B cell (primary cell): ENCODE data around the gene STRADA.

Experiments
- CTCF ChIP-seq: fragments of 200-600 bp; IDR thresholded peaks from one replicate; pipeline ENCODE4 v1.8.0; 2022; ENCODE audit warnings: antibody characterized with exemption, mild to moderate bottlenecking
- EZH2 ChIP-seq: IDR thresholded peaks from 2 replicates; pipeline ENCODE4 v1.6.1; 2012; ENCODE audit warnings: borderline replicate concordance, low read depth, mild to moderate bottlenecking, moderate library complexity, low read length; ENCODE audit not compliant: insufficient read depth, poor library complexity, severe bottlenecking

DNA sequence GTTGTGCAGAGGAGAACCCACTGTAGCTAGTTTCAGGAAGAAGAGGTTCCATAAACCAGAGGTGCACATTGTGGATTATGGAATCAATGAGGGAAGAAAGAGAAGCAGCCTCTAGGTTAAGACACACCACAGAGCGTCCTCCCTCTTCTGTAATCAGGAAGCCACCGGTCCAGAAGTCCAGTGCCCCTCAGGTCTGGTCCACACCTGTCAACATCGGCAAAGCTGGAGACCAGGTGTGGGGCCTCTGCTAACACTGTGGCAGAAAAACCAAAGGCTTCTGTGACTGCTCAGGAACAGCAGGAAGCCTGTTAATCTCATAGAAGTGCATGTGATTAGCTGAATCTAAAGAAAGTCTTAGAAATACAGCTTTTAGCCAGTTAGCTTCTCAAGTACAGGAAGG lies 65.0 kb downstream of the STRADA start:
- TF ChIP-seq CTCF (no peak), EZH2 (no peak)
